Right atrium auricular region (tissue), 2 donors: ENCODE data around the gene CCDC12. TPM values are rescaled to one million over a fixed set of nuclear protein-coding genes. Genes with fewer than 3 reads are reported as not detected.

Experiments
- DNase-seq: peaks from one replicate; pipeline ENCODE4 v3.0.0-alpha.2; 2019; ENCODE audit warnings: low spot score
- H3K27ac ChIP-seq, 2 donors: fragments of 200-600 bp; sonication (generic); 1 replicate in 1 of 2; 2 replicates in 1 of 2; pipeline ENCODE4 v1.5.1; 2016 to 2019
- H3K27me3 ChIP-seq, 2 donors: fragments of 200-600 bp; sonication (generic); one replicate each; pipeline versions ENCODE4 v1.5.1 to v1.6.0; 2017 to 2019
- H3K36me3 ChIP-seq: fragments of 200-600 bp; sonication (generic); one replicate; pipeline ENCODE4 v1.5.1; 2016
- H3K4me1 ChIP-seq, 2 donors: fragments of 200-600 bp; sonication (generic); one replicate each; pipeline versions ENCODE4 v1.5.1 to v1.6.0; 2017 to 2019
- H3K4me3 ChIP-seq, 2 donors: fragments of 200-600 bp; sonication (generic); 1 replicate in 1 of 2; 2 replicates in 1 of 2; pipeline ENCODE4 v1.5.1; 2017 to 2019; ENCODE audit warnings: mild to moderate bottlenecking in 1 of 2, moderate library complexity in 1 of 2
- H3K9me3 ChIP-seq, 2 donors: fragments of 200-600 bp; sonication (generic); one replicate each; pipeline ENCODE4 v1.5.1; 2019
- CTCF ChIP-seq, 2 donors: fragments of 200-600 bp; sonication (generic); IDR thresholded peaks; one replicate each; pipeline ENCODE4 v1.5.1; 2019; ENCODE audit warnings: antibody characterized with exemption in 2 of 2
- total RNA-seq, 2 donors: library from RNA; depleted of rRNA; stranded (reverse); fragments of >200 nt; gene quantifications; one replicate each; pipeline ENCODE4 v1.1.0, GENCODE V29; 2016

The CCDC12 gene
- total RNA-seq, 2 donors from 2014 or later = 27.5 to 38.6 TPM

- H3K4me3 ChIP-seq = no peak overlapping the region
- no peak for DNase-seq
Measured at GRCh38 chr3:46903341-46904302, 72.9 kb downstream of the CCDC12 start.

GRCh38 chr3:46902188-46902631 lies 74.3 kb downstream of the CCDC12 start:
- H3K27ac ChIP-seq = no peak overlapping the region
- DNase-seq = no peak
- no peak overlapping the region for H3K4me3 ChIP-seq
- TF ChIP-seq CTCF (IDR thresholded peaks at IDR 0.05) = no peak
- H3K36me3 ChIP-seq = no peaks in the 10 kb centered on the region
- H3K4me1 ChIP-seq = peaks cover 0 to 23% of the 10 kb centered on the region in 2 donors
- H3K9me3 ChIP-seq = no peaks in the 10 kb centered on the region
- H3K27me3 ChIP-seq = no peaks in the 10 kb centered on the region

More at GRCh38 chr3:46903341-46904302, 72.9 kb downstream of the CCDC12 start:
- no peak for TF ChIP-seq CTCF (IDR thresholded peaks at IDR 0.05)
- Histone ChIP-seq H3K9me3 (no peaks in the 10 kb centered on the region), H3K36me3 (no peaks in the 10 kb centered on the region), H3K27me3 (no peaks in the 10 kb centered on the region), H3K4me1 (peaks cover 0 to 24% of the 10 kb centered on the region in 2 donors), H3K27ac (no peak overlapping the region)

- no peak for DNase-seq
- no peak overlapping the region for H3K4me3 ChIP-seq
Measured at GRCh38 chr3:46901591-46902187, 74.9 kb downstream of the CCDC12 start.

GRCh38 chr3:46901061-46901460 lies 75.5 kb downstream of the CCDC12 start:
- Histone ChIP-seq H3K9me3 (no peaks in the 10 kb centered on the region), H3K4me1 (peaks cover 0 to 23% of the 10 kb centered on the region in 2 donors), H3K27ac (no peak overlapping the region), H3K36me3 (no peaks in the 10 kb centered on the region), H3K4me3 (no peak overlapping the region), H3K27me3 (no peaks in the 10 kb centered on the region)
- no peak for TF ChIP-seq CTCF (IDR thresholded peaks at IDR 0.05)
- DNase-seq = no peak

More at GRCh38 chr3:46901591-46902187, 74.9 kb downstream of the CCDC12 start:
- no peak for TF ChIP-seq CTCF (IDR thresholded peaks at IDR 0.05)
- Histone ChIP-seq H3K4me1 (peaks cover 0 to 23% of the 10 kb centered on the region in 2 donors), H3K9me3 (no peaks in the 10 kb centered on the region), H3K27me3 (no peaks in the 10 kb centered on the region), H3K27ac (no peak overlapping the region), H3K36me3 (no peaks in the 10 kb centered on the region)

GRCh38 chr3:46900356-46900755 lies 76.2 kb downstream of the CCDC12 start:
- TF ChIP-seq CTCF (IDR thresholded peaks at IDR 0.05) = no peak
- Histone ChIP-seq H3K4me1 (peaks cover 0 to 23% of the 10 kb centered on the region in 2 donors), H3K27ac (no peak overlapping the region), H3K9me3 (no peaks in the 10 kb centered on the region), H3K4me3 (no peak overlapping the region), H3K27me3 (no peaks in the 10 kb centered on the region), H3K36me3 (no peaks in the 10 kb centered on the region)
- DNase-seq = no peak
